HepG2 (cell line): ENCODE measurements around the gene HLA-B.

Experiments
- MEIS2 ChIP-seq: sonication (generic); formaldehyde crosslinking; IDR thresholded peaks from 2 replicates; pipeline ENCODE4 v1.9.0; 2021; ENCODE audit warnings: mild to moderate bottlenecking, missing genetic modification reagents
- NKX3-1 ChIP-seq: sonication (generic); formaldehyde crosslinking; IDR thresholded peaks from 2 replicates; pipeline ENCODE4 v1.5.0; 2020; ENCODE audit warnings: missing genetic modification reagents
- TF ChIP-seq, protein P1 (sequence below): sonication (generic); formaldehyde crosslinking; IDR thresholded peaks from 2 replicates; pipeline ENCODE4 v1.4.0; 2020; ENCODE audit warnings: missing genetic modification reagents

DNA sequence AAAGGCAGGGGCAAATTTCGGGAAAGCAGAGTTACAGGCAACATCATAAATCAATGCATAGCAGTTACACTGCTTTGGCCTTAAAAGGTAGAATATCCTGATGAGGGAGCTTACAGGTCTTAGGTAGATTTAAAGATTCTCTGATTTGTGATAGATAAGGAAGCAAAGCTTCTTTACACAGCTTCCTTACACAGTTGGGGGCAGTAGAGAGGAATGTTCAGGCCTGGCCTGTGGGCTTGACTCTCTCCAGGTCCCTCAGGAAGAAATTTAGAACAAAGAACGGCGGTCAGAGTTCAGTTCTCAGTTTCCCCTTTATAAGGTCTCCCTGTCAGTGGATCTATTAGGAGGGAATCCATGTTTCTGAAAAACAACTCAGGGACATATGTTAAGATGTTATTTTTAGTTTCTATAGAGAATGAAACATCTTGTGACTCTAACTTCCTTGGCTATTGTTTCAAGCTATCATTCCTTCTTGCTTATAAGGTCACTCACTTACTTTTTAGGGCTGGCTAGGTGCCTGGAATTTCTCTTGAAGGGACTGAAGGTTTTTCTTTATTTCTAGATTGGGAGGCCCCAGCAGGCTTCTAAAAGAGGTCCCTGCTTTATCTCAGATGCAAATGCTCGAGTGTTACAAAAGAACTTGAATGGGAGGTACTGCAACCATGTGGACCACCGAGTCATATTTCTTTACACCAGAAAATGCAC is 11.8 kb downstream of the HLA-B start:
- TF ChIP-seq MEIS2 (CRISPR knock-in tag): no peak
- TF ChIP-seq, protein P1, sequence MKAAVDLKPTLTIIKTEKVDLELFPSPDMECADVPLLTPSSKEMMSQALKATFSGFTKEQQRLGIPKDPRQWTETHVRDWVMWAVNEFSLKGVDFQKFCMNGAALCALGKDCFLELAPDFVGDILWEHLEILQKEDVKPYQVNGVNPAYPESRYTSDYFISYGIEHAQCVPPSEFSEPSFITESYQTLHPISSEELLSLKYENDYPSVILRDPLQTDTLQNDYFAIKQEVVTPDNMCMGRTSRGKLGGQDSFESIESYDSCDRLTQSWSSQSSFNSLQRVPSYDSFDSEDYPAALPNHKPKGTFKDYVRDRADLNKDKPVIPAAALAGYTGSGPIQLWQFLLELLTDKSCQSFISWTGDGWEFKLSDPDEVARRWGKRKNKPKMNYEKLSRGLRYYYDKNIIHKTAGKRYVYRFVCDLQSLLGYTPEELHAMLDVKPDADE (CRISPR knock-in tag): no peak
- TF ChIP-seq NKX3-1 (CRISPR knock-in tag): no peak
